Measurements from ENCODE around the gene INTS11. TPM values are rescaled to one million over a fixed set of nuclear protein-coding genes. Genes with fewer than 3 reads are reported as not detected.

INTS11 gene
- total and polyA plus RNA-seq, 2 of the 13 experiments (the other 11 are each of a cell fraction or from before 2014, with no cell fraction given) = 52.8 to 94.8 TPM

DNA sequence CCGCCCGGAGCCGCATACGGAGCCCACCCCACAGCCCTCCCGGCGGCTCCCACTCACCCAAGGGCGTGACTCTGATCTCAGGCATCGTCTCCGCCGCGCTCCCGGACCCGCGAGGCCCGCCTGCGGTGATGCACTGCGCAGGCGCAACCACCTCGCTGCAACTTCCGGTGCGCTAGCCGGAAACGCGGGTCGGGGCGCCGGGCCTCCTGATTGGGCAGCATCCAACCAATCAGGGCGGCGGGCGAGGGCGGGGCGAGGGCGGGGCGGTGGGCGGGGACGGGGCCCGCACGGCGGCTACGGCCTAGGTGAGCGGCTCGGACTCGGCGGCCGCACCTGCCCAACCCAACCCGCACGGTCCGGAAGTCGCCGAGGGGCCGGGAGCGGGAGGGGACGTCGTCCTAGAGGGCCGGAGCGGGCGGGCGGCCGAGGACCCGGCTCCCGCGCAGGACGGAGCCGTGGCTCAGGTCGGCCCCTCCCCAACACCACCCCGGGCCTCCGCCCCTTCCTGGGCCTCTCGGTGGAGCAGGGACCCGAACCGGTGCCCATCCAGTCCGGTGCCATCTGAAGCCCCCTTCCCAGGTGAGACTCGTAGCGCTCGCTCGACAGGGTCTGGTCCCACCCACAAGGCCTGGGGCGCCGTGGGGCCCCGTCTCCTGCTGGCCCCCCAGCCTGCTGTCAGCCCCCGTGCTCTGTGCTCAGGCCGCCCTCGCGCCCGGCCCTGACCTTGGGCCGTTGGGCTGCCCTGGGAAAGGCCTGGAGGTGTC lies at the start of gene INTS11, which contains the start of gene CPTP (continued):
- TF ChIP-seq, protein P1, sequence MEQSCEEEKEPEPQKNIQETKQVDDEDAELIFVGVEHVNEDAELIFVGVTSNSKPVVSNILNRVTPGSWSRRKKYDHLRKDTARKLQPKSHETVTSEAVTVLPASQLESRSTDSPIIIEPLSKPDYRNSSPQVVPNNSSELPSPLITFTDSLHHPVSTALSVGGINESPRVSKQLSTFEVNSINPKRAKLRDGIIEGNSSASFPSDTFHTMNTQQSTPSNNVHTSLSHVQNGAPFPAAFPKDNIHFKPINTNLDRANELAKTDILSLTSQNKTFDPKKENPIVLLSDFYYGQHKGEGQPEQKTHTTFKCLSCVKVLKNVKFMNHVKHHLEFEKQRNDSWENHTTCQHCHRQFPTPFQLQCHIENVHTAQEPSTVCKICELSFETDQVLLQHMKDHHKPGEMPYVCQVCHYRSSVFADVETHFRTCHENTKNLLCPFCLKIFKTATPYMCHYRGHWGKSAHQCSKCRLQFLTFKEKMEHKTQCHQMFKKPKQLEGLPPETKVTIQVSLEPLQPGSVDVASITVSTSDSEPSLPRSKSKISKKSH (CRISPR knock-in tag; IDR thresholded peaks at IDR 0.05; ENCODE audit: borderline replicate concordance) = 0 out of 2 replicates have a peak, but pooled peaks have one; percentile 24
- TF ChIP-seq, protein P2, sequence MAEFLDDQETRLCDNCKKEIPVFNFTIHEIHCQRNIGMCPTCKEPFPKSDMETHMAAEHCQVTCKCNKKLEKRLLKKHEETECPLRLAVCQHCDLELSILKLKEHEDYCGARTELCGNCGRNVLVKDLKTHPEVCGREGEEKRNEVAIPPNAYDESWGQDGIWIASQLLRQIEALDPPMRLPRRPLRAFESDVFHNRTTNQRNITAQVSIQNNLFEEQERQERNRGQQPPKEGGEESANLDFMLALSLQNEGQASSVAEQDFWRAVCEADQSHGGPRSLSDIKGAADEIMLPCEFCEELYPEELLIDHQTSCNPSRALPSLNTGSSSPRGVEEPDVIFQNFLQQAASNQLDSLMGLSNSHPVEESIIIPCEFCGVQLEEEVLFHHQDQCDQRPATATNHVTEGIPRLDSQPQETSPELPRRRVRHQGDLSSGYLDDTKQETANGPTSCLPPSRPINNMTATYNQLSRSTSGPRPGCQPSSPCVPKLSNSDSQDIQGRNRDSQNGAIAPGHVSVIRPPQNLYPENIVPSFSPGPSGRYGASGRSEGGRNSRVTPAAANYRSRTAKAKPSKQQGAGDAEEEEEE (CRISPR knock-in tag; IDR thresholded peaks at IDR 0.05; ENCODE audit: borderline replicate concordance) = no peak
- TF ChIP-seq SOX6 (IDR thresholded peaks at IDR 0.05) = no peak
- TF ChIP-seq SOX6 (CRISPR knock-in tag; IDR thresholded peaks at IDR 0.05) = peak; percentile 34; the same call in 1 of the 2 replicates
- TF ChIP-seq ZSCAN20 (CRISPR knock-in tag; IDR thresholded peaks at IDR 0.05; ENCODE audit: borderline replicate concordance) = peak; percentile 59; the same call in 1 of the 2 replicates
- TF ChIP-seq PRMT3 (CRISPR knock-in tag; IDR thresholded peaks at IDR 0.05; ENCODE audit: borderline replicate concordance, low read depth) = no peak
- TF ChIP-seq XRCC5 (optimal IDR thresholded peaks at IDR 0.05; ENCODE audit: low read length) = peak; percentile 12
- peak; percentile 84 for TF ChIP-seq ZSCAN31 (CRISPR knock-in tag; IDR thresholded peaks at IDR 0.05; ENCODE audit: low read depth)
- 0 out of 2 replicates have a peak, but pooled peaks have one; percentile 63 for TF ChIP-seq ZNF576 (CRISPR knock-in tag; IDR thresholded peaks at IDR 0.05)
- TF ChIP-seq ZNF326 (CRISPR knock-in tag; IDR thresholded peaks at IDR 0.05; ENCODE audit: borderline replicate concordance) = no peak
- TF ChIP-seq, protein P3, sequence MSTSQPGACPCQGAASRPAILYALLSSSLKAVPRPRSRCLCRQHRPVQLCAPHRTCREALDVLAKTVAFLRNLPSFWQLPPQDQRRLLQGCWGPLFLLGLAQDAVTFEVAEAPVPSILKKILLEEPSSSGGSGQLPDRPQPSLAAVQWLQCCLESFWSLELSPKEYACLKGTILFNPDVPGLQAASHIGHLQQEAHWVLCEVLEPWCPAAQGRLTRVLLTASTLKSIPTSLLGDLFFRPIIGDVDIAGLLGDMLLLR (CRISPR knock-in tag; IDR thresholded peaks at IDR 0.05) = peak; percentile 9; the same call in 1 of the 2 replicates
- TF ChIP-seq PHF20 (CRISPR knock-in tag; IDR thresholded peaks at IDR 0.05) = peak; percentile 50; the same call in 1 of the 2 replicates
- TF ChIP-seq ZNF460 (CRISPR knock-in tag; IDR thresholded peaks at IDR 0.05; ENCODE audit: borderline replicate concordance) = no peak
- TF ChIP-seq SETDB1 (CRISPR knock-in tag; IDR thresholded peaks at IDR 0.05; ENCODE audit: borderline replicate concordance) = no peak
- no peak for TF ChIP-seq NONO (IDR thresholded peaks at IDR 0.05)
- TF ChIP-seq NONO (CRISPR knock-in tag; conservative IDR thresholded peaks at IDR 0.05) = peak; percentile 13; the same call in 1 of the 2 replicates
- no peak for TF ChIP-seq SP1 (IDR thresholded peaks at IDR 0.05)
- TF ChIP-seq SP1 (CRISPR knock-in tag; IDR thresholded peaks at IDR 0.05) = peak; percentile 20; the same call in 1 of the 2 replicates
- TF ChIP-seq LCORL (IDR thresholded peaks at IDR 0.05) = no peak
- TF ChIP-seq LCORL (CRISPR knock-in tag; IDR thresholded peaks at IDR 0.05) = peak; percentile 82
- no peak for TF ChIP-seq GATAD2A (CRISPR knock-in tag; IDR thresholded peaks at IDR 0.05)
- peak; percentile 73; the same call in 1 of the 2 replicates for TF ChIP-seq ZNF329 (CRISPR knock-in tag; IDR thresholded peaks at IDR 0.05; ENCODE audit: low read depth)
- peak; percentile 64 for TF ChIP-seq TAF1 (CRISPR knock-in tag; IDR thresholded peaks at IDR 0.05)
- TF ChIP-seq CC2D1A (CRISPR knock-in tag; IDR thresholded peaks at IDR 0.05) = no peak
- TF ChIP-seq, protein P4, sequence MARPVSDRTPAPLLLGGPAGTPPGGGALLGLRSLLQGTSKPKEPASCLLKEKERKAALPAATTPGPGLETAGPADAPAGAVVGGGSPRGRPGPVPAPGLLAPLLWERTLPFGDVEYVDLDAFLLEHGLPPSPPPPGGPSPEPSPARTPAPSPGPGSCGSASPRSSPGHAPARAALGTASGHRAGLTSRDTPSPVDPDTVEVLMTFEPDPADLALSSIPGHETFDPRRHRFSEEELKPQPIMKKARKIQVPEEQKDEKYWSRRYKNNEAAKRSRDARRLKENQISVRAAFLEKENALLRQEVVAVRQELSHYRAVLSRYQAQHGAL (CRISPR knock-in tag; IDR thresholded peaks at IDR 0.05; ENCODE audit: not compliant biosample characterization) = no peak
- no peak for TF ChIP-seq HMG20A (CRISPR knock-in tag; IDR thresholded peaks at IDR 0.05; ENCODE audit: borderline replicate concordance)
